Liver (tissue), 3 donors: Measurements from ENCODE around the gene OR2AK2.

ENCODE experiments used
- EGR1 ChIP-seq, 2 donors: IDR thresholded peaks; 2 replicates each; pipeline ENCODE4 v1.6.1; 2016 to 2018; ENCODE audit warnings: antibody characterized with exemption in 2 of 2, low read depth in 2 of 2
- FOXA2 ChIP-seq: IDR thresholded peaks from 2 replicates; pipeline ENCODE4 v1.6.1; 2016; ENCODE audit warnings: antibody characterized with exemption
- GABPA ChIP-seq, 2 donors: IDR thresholded peaks in 1 of 2; conservative IDR thresholded peaks in 1 of 2; 2 replicates each; pipeline ENCODE4 v1.6.1; 2016; ENCODE audit warnings: antibody characterized with exemption in 2 of 2, mild to moderate bottlenecking in 1 of 2, moderate library complexity in 1 of 2
- JUND ChIP-seq, 2 donors: IDR thresholded peaks; 2 replicates each; pipeline ENCODE4 v1.6.1; 2016; ENCODE audit warnings: antibody characterized with exemption in 2 of 2
- RAD21 ChIP-seq, 2 donors: IDR thresholded peaks; 2 replicates each; pipeline ENCODE4 v1.6.1; 2016; ENCODE audit warnings: antibody characterized with exemption in 2 of 2, mild to moderate bottlenecking in 2 of 2
- RXRA ChIP-seq, 2 donors: IDR thresholded peaks; 2 replicates each; pipeline ENCODE4 v1.6.1; 2017 to 2018; ENCODE audit warnings: antibody characterized with exemption in 2 of 2, mild to moderate bottlenecking in 1 of 2
- SP1 ChIP-seq: IDR thresholded peaks from 2 replicates; pipeline ENCODE4 v1.6.1; 2018; ENCODE audit warnings: antibody characterized with exemption, mild to moderate bottlenecking
- TAF1 ChIP-seq: conservative IDR thresholded peaks from 2 replicates; pipeline ENCODE4 v1.6.1; 2016; ENCODE audit warnings: antibody characterized with exemption, mild to moderate bottlenecking
- YY1 ChIP-seq: IDR thresholded peaks from 2 replicates; pipeline ENCODE4 v1.6.1; 2016; ENCODE audit warnings: antibody characterized with exemption, mild to moderate bottlenecking
- TF ChIP-seq, protein P1 (sequence below): IDR thresholded peaks from 2 replicates; pipeline ENCODE4 v1.6.1; 2016; ENCODE audit warnings: antibody characterized with exemption
- TF ChIP-seq, protein P2 (sequence below): fragments of 150-350 bp; IDR thresholded peaks from 2 replicates; pipeline ENCODE4 v1.5.1; 2017; ENCODE audit warnings: improper control_type of control experiment, low read depth, low read length; ENCODE audit not compliant: missing input control
- TF ChIP-seq, protein P3 (sequence below): IDR thresholded peaks from 2 replicates; pipeline ENCODE4 v1.6.1; 2016; ENCODE audit warnings: antibody characterized with exemption
- TF ChIP-seq, protein P4 (sequence below): IDR thresholded peaks from 2 replicates; pipeline ENCODE4 v1.6.1; 2016; ENCODE audit warnings: antibody characterized with exemption
- TF ChIP-seq, protein P5 (sequence below): IDR thresholded peaks from 2 replicates; pipeline ENCODE4 v1.6.1; 2016; ENCODE audit warnings: antibody characterized with exemption, mild to moderate bottlenecking
- donor health status: healthy.
- donor health status: healthy.

DNA sequence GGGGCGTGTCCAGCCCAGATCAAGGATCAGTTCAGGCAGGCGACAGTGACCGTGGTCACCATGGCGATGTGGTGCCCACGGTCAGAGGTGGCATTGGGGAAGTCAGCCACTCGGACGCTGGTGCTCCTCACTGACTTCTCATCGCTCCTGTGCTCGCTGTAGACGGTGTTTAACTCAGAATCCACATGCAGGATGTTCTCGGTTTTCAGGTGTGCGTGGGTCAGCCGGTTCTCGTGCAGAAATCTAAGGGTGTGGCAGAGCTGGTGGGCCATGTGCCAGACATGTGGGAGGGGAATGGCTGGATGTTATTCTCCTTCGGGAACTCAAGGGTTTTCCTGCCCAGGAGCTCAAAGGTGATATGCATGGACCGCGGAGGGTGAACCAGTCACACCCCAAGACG, 28.6 kb upstream of the OR2AK2 start:
- TF ChIP-seq YY1: no peak
- TF ChIP-seq, protein P1, sequence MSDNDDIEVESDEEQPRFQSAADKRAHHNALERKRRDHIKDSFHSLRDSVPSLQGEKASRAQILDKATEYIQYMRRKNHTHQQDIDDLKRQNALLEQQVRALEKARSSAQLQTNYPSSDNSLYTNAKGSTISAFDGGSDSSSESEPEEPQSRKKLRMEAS: no peak
- no peak for TF ChIP-seq FOXA2
- TF ChIP-seq TAF1: no peak
- TF ChIP-seq, protein P2, sequence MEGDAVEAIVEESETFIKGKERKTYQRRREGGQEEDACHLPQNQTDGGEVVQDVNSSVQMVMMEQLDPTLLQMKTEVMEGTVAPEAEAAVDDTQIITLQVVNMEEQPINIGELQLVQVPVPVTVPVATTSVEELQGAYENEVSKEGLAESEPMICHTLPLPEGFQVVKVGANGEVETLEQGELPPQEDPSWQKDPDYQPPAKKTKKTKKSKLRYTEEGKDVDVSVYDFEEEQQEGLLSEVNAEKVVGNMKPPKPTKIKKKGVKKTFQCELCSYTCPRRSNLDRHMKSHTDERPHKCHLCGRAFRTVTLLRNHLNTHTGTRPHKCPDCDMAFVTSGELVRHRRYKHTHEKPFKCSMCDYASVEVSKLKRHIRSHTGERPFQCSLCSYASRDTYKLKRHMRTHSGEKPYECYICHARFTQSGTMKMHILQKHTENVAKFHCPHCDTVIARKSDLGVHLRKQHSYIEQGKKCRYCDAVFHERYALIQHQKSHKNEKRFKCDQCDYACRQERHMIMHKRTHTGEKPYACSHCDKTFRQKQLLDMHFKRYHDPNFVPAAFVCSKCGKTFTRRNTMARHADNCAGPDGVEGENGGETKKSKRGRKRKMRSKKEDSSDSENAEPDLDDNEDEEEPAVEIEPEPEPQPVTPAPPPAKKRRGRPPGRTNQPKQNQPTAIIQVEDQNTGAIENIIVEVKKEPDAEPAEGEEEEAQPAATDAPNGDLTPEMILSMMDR: no peak
- TF ChIP-seq, protein P3, sequence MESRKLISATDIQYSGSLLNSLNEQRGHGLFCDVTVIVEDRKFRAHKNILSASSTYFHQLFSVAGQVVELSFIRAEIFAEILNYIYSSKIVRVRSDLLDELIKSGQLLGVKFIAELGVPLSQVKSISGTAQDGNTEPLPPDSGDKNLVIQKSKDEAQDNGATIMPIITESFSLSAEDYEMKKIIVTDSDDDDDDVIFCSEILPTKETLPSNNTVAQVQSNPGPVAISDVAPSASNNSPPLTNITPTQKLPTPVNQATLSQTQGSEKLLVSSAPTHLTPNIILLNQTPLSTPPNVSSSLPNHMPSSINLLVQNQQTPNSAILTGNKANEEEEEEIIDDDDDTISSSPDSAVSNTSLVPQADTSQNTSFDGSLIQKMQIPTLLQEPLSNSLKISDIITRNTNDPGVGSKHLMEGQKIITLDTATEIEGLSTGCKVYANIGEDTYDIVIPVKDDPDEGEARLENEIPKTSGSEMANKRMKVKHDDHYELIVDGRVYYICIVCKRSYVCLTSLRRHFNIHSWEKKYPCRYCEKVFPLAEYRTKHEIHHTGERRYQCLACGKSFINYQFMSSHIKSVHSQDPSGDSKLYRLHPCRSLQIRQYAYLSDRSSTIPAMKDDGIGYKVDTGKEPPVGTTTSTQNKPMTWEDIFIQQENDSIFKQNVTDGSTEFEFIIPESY: no peak
- TF ChIP-seq RAD21 (IDR thresholded peaks at IDR 0.05): no peak
- no peak for TF ChIP-seq RXRA (IDR thresholded peaks at IDR 0.05)
- no peak for TF ChIP-seq SP1
- TF ChIP-seq, protein P4, sequence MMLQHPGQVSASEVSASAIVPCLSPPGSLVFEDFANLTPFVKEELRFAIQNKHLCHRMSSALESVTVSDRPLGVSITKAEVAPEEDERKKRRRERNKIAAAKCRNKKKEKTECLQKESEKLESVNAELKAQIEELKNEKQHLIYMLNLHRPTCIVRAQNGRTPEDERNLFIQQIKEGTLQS: no peak
- no peak for TF ChIP-seq GABPA (IDR thresholded peaks at IDR 0.05 in 1 of 2, conservative IDR thresholded peaks at IDR 0.05 in 1 of 2)
- TF ChIP-seq, protein P5, sequence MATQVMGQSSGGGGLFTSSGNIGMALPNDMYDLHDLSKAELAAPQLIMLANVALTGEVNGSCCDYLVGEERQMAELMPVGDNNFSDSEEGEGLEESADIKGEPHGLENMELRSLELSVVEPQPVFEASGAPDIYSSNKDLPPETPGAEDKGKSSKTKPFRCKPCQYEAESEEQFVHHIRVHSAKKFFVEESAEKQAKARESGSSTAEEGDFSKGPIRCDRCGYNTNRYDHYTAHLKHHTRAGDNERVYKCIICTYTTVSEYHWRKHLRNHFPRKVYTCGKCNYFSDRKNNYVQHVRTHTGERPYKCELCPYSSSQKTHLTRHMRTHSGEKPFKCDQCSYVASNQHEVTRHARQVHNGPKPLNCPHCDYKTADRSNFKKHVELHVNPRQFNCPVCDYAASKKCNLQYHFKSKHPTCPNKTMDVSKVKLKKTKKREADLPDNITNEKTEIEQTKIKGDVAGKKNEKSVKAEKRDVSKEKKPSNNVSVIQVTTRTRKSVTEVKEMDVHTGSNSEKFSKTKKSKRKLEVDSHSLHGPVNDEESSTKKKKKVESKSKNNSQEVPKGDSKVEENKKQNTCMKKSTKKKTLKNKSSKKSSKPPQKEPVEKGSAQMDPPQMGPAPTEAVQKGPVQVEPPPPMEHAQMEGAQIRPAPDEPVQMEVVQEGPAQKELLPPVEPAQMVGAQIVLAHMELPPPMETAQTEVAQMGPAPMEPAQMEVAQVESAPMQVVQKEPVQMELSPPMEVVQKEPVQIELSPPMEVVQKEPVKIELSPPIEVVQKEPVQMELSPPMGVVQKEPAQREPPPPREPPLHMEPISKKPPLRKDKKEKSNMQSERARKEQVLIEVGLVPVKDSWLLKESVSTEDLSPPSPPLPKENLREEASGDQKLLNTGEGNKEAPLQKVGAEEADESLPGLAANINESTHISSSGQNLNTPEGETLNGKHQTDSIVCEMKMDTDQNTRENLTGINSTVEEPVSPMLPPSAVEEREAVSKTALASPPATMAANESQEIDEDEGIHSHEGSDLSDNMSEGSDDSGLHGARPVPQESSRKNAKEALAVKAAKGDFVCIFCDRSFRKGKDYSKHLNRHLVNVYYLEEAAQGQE: no peak
- no peak for TF ChIP-seq EGR1 (IDR thresholded peaks at IDR 0.05; ENCODE audit: low read depth in 2 of 2)
- TF ChIP-seq JUND (IDR thresholded peaks at IDR 0.05): no peak
